Adrenal gland (tissue), 12 donors: ENCODE results near the gene GPSM1. TPM values are rescaled to one million over a fixed set of nuclear protein-coding genes. Genes with fewer than 3 reads are reported as not detected.

Experiments
- DNase-seq, 7 donors: peaks; one replicate each; pipeline ENCODE4 v3.0.0-alpha.2; 2019 to 2020
- H3K27ac ChIP-seq, 5 donors: fragments of 200-600 bp; sonication (generic) in 4 of 5; 1 replicate in 3 of 5; 2 replicates in 2 of 5; pipeline versions ENCODE4 v1.5.1 to v1.8.0; 2016 to 2020; ENCODE audit warnings: mild to moderate bottlenecking in 1 of 5
- H3K27me3 ChIP-seq: fragments of 200-600 bp; 2 replicates; pipeline ENCODE4 v1.8.0; 2021
- H3K36me3 ChIP-seq, 2 donors: fragments of 200-600 bp; replicated peaks in 1 of 2; 1 replicate in 1 of 2; 2 replicates in 1 of 2; pipeline versions ENCODE4 v1.5.1 to v1.8.0; 2018 to 2022
- H3K4me1 ChIP-seq, 2 donors: fragments of 200-600 bp; replicated peaks in 1 of 2; 1 replicate in 1 of 2; 2 replicates in 1 of 2; pipeline versions ENCODE4 v1.5.1 to v1.8.0; 2018 to 2021
- H3K4me3 ChIP-seq, 4 donors: fragments of 200-600 bp; sonication (generic) in 3 of 4; one replicate each; pipeline ENCODE4 v1.5.1; 2016 to 2018
- H3K9me3 ChIP-seq, 3 donors: fragments of 200-600 bp; sonication (generic) in 1 of 3; replicated peaks in 1 of 3; 1 replicate in 2 of 3; 2 replicates in 1 of 3; pipeline versions ENCODE4 v1.5.1 to v1.8.0; 2016 to 2021
- POLR2A ChIP-seq, 2 donors: fragments of 450-650 bp; IDR thresholded peaks; one replicate each; pipeline ENCODE4 v1.6.1; 2017; ENCODE audit warnings: antibody characterized with exemption in 2 of 2, mild to moderate bottlenecking in 2 of 2, moderate library complexity in 1 of 2
- WGBS, 4 donors: extraction: QIAGEN DNeasy Blood & Tissue Kit in 2 of 4; methylation state at CpG; one replicate each; pipeline versions ENCODE4 v1.1.5 to v1.1.7; 2013 to 2017; 5-methylcytosine and 5-hydroxymethylcytosine counted together
- intact Hi-C, 2 donors: fragments of 100-400 bp; cut with DNase I; formaldehyde crosslinking; loops; one replicate each; pipeline versions ENCODE4 v1.14.1 to v1.15.0; 2022 to 2023
- polyA plus RNA-seq, 3 donors: library from polyadenylated mRNA; stranded (reverse); fragments of 200-250 nt in 2 of 3; fragments of 350-450 nt in 1 of 3; fragmentation: Illumina TruSeq in 1 of 3; extraction: RNeasy Lipid Tissue Mini Kit (QIAGEN cat#74804) in 1 of 3; gene quantifications; one replicate each; pipeline ENCODE4 v1.2.3, GENCODE V29; 2013 to 2014
- total RNA-seq, 9 donors: library from RNA; depleted of rRNA in 4 of 9; stranded (reverse); fragments of >200 nt in 4 of 9; fragments of 120-200 nt in 1 of 9; fragmentation: NEBNext Ultra II Directional in 1 of 9; extraction: Animal tissue kit (Norgen Biotek cat#: 25700) in 1 of 9; gene quantifications; one replicate each; pipeline versions ENCODE4 v1.1.0 to v1.2.4, GENCODE V29; 2013 to 2023
- TF ChIP-seq, protein P1 (sequence below), 6 experiments: fragments of 450-650 bp in 4 of 6; fragments of 200-600 bp in 2 of 6; sonication (generic) in 1 of 6; IDR thresholded peaks; 1 replicate in 5 of 6; 2 replicates in 1 of 6; pipeline versions ENCODE4 v1.5.1 to v1.8.0; 2016 to 2021; ENCODE audit warnings: antibody characterized with exemption in 6 of 6, mild to moderate bottlenecking in 2 of 6, moderate library complexity in 1 of 6
- donor health status: healthy with polysubstance abuse.
- donor health status: Bipolar disorder and iron deficiency.
- donor health status: DM: yes; HTN: yes; CAD: no.
- donor health status: DM: no; HTN: no; CAD: no.
- donor health status: DM: no; HTN: no; CAD: no.
- donor health status: DM: yes; HTN: yes; CAD: no.

Gene GPSM1
- total and polyA plus RNA-seq, 12 donors: 2.9 to 50.4 (median 17.2) TPM

- no peaks in the 10 kb centered on the region for H3K27me3 ChIP-seq
- no peak for DNase-seq
- WGBS, 4 donors: 88 to 94% (median 91%) methylated on average over 8 to 28 of the region's 28 CpGs
- intact Hi-C loops: no loop called here
- H3K4me3 ChIP-seq: no peak overlapping the region
- no peaks in the 10 kb centered on the region for H3K9me3 ChIP-seq
- no peak for TF ChIP-seq POLR2A (IDR thresholded peaks at IDR 0.05)
- TF ChIP-seq, protein P1, sequence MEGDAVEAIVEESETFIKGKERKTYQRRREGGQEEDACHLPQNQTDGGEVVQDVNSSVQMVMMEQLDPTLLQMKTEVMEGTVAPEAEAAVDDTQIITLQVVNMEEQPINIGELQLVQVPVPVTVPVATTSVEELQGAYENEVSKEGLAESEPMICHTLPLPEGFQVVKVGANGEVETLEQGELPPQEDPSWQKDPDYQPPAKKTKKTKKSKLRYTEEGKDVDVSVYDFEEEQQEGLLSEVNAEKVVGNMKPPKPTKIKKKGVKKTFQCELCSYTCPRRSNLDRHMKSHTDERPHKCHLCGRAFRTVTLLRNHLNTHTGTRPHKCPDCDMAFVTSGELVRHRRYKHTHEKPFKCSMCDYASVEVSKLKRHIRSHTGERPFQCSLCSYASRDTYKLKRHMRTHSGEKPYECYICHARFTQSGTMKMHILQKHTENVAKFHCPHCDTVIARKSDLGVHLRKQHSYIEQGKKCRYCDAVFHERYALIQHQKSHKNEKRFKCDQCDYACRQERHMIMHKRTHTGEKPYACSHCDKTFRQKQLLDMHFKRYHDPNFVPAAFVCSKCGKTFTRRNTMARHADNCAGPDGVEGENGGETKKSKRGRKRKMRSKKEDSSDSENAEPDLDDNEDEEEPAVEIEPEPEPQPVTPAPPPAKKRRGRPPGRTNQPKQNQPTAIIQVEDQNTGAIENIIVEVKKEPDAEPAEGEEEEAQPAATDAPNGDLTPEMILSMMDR (IDR thresholded peaks at IDR 0.05): no peak
- H3K36me3 ChIP-seq: peaks cover 0 to 6% of the 10 kb centered on the region in 2 donors
- H3K27ac ChIP-seq: peak overlapping the region in 2 of 5 donors; percentile 47 to 81
- peaks cover 16 to 36% of the 10 kb centered on the region in 2 donors for H3K4me1 ChIP-seq
Observed at GRCh38 chr9:136340356-136341041, 13.2 kb downstream of the GPSM1 start.

- intact Hi-C loops: no loop called here
- no peaks in the 10 kb centered on the region for H3K9me3 ChIP-seq
- H3K4me3 ChIP-seq: no peak overlapping the region
- peak in 6 of 7 donors; percentile 74 to 93 (median 80) for DNase-seq
- peaks cover 16 to 41% of the 10 kb centered on the region in 2 donors for H3K4me1 ChIP-seq
- H3K27ac ChIP-seq: peak overlapping the region in 4 of 5 donors; percentile 42 to 81 (median 54)
- WGBS, 4 donors: 69 to 79% (median 73%) methylated on average over 8 to 18 of the region's 18 CpGs
- peaks cover 0 to 6% of the 10 kb centered on the region in 2 donors for H3K36me3 ChIP-seq
- no peak for TF ChIP-seq POLR2A (IDR thresholded peaks at IDR 0.05)
- TF ChIP-seq, protein P1 (IDR thresholded peaks at IDR 0.05): no peak
- no peaks in the 10 kb centered on the region for H3K27me3 ChIP-seq
Observed at GRCh38 chr9:136341042-136341655, 13.8 kb downstream of the GPSM1 start.

DNA sequence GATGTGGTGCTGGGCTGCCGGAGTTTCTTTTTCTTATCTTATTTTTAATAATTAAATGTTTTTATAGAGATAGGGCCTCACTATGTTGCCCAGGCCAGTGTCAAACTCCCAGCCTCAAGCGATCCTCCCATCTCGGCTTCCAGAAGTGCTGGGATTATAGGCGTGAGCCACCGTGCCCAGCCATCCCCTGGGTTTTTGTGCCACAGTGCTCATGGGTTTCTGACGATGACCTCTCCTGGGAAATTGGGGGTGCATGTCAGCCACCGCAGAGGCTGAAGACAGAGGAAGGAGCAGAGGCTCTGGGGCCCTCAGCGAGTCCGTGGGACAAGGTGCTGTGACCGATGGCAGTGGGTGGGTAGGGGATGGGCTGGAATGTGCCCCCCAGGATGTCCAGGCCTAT lies 14.4 kb downstream of the GPSM1 start:
- Histone ChIP-seq H3K4me3 (no peak overlapping the region), H3K27ac (peak overlapping the region in 4 of 5 donors; percentile 42 to 81 (median 67)), H3K27me3 (no peaks in the 10 kb centered on the region), H3K9me3 (no peaks in the 10 kb centered on the region), H3K4me1 (peaks cover 16 to 45% of the 10 kb centered on the region in 2 donors), H3K36me3 (peaks cover 0 to 6% of the 10 kb centered on the region in 2 donors)
- intact Hi-C loops: no loop called here
- 73 to 93% (median 81%) methylated on average over 6 to 10 of the region's 10 CpGs for WGBS, 4 donors
- no peak for DNase-seq
- no peak for TF ChIP-seq POLR2A (IDR thresholded peaks at IDR 0.05)
- TF ChIP-seq, protein P1 (IDR thresholded peaks at IDR 0.05): no peak
